Nephron (organoid): ENCODE results near the gene TREH.
A peak's percentile ranks its signal among the peaks of the same experiment; 100 is the strongest.

Source experiments
- H3K27ac Mint-ChIP-seq, 3 experiments: 2 replicates each; pipeline ENCODE4 v1.8.0; 2020; ENCODE audit warnings: mixed read lengths in 3 of 3, mild to moderate bottlenecking in 2 of 3, moderate library complexity in 1 of 3
- H3K27me3 Mint-ChIP-seq: 2 replicates; pipeline ENCODE4 v1.8.0; 2021; ENCODE audit warnings: low read depth, mild to moderate bottlenecking, moderate library complexity, mixed read lengths
- H3K36me3 Mint-ChIP-seq: 2 replicates; pipeline ENCODE4 v1.8.0; 2020; ENCODE audit warnings: low read depth, mixed read lengths
- H3K4me1 Mint-ChIP-seq: 2 replicates; pipeline ENCODE4 v1.8.0; 2020; ENCODE audit warnings: mixed read lengths
- H3K4me3 Mint-ChIP-seq, 3 experiments: 2 replicates each; pipeline ENCODE4 v1.8.0; 2020; ENCODE audit warnings: mild to moderate bottlenecking in 3 of 3, mixed read lengths in 3 of 3, moderate library complexity in 2 of 3
- H3K9me3 Mint-ChIP-seq: 2 replicates; pipeline ENCODE4 v1.8.0; 2020; ENCODE audit warnings: mixed read lengths
- TF ChIP-seq, protein P1 (sequence below), 3 experiments: fragments of 200-600 bp; sonication (generic); IDR thresholded peaks; one replicate each; pipeline ENCODE4 v1.5.0; 2021; ENCODE audit warnings: antibody characterized with exemption in 3 of 3; ENCODE audit not compliant: unreplicated experiment in 3 of 3

TREH gene

DNA sequence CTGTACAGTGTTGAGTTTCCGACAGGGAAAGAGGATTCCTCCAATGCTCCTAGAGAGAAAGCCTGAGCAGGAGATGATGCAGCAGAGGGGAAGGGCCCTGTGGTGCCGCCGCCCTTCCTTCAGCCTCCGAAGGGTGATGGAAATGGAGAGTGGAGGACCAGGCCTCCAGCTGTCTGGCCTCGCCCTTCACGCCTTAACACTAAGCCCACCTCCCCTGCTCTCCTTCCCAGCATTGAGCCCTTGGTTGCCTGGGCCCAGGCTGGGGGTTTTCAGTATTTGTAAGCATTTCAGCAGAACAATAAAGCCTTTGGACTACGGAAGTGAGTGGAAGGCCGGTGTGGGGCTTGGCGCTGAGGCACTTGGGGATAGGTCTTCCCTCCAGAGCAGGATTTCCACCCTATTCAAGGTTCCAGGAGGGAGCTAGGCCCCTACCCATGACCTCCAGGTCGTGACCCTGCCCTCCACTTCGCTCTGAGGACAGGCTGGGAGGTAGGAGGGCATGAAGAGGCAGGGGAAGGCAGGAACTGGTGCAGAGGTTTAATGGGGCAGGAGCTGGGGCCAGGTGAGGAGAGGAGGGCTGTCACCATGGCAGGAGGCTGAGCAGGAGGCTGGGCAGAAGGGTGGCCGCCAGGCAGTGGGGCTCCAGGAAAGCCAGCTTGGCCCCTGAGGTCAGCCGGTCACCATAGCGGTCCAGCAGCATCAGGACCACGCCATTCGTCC lies 21.6 kb downstream of the TREH start:
- TF ChIP-seq, protein P1, sequence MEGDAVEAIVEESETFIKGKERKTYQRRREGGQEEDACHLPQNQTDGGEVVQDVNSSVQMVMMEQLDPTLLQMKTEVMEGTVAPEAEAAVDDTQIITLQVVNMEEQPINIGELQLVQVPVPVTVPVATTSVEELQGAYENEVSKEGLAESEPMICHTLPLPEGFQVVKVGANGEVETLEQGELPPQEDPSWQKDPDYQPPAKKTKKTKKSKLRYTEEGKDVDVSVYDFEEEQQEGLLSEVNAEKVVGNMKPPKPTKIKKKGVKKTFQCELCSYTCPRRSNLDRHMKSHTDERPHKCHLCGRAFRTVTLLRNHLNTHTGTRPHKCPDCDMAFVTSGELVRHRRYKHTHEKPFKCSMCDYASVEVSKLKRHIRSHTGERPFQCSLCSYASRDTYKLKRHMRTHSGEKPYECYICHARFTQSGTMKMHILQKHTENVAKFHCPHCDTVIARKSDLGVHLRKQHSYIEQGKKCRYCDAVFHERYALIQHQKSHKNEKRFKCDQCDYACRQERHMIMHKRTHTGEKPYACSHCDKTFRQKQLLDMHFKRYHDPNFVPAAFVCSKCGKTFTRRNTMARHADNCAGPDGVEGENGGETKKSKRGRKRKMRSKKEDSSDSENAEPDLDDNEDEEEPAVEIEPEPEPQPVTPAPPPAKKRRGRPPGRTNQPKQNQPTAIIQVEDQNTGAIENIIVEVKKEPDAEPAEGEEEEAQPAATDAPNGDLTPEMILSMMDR (IDR thresholded peaks at IDR 0.05; ENCODE audit: unreplicated experiment in 3 of 3): no peak
- peaks cover 4% of the 10 kb centered on the region for H3K27me3 Mint-ChIP-seq
- peak overlapping the region in 2 of 3 experiments; percentile 7 to 68 for H3K27ac Mint-ChIP-seq
- peaks cover 35% of the 10 kb centered on the region for H3K36me3 Mint-ChIP-seq
- H3K4me3 Mint-ChIP-seq: no peak overlapping the region
- H3K9me3 Mint-ChIP-seq: no peaks in the 10 kb centered on the region
- H3K4me1 Mint-ChIP-seq: peaks cover 5% of the 10 kb centered on the region

DNA sequence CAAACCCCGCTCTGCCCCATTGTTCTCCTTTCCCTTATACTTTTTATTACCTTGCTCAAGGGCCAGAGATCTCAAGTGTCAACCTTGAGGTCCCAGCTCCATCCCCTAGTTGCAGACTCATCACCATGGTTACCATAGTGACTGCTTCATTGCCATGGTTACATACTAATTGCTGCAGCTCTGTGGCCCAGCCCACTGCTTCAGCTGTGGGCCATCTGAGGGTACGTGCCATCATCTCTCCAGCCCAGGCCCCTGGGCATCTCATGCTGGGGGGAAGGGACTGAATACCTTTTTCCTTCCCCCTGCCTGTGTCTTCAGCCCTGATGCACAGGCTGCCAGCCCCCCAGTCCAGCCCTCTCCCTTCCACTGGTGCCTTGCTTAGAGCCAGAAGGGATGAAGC lies 22.2 kb downstream of the TREH start:
- peaks cover 4% of the 10 kb centered on the region for H3K27me3 Mint-ChIP-seq
- peaks cover 41% of the 10 kb centered on the region for H3K36me3 Mint-ChIP-seq
- H3K27ac Mint-ChIP-seq: peak overlapping the region; percentile 7 to 68 (median 30)
- H3K4me3 Mint-ChIP-seq: no peak overlapping the region
- peaks cover 5% of the 10 kb centered on the region for H3K4me1 Mint-ChIP-seq
- H3K9me3 Mint-ChIP-seq: no peaks in the 10 kb centered on the region
- TF ChIP-seq, protein P1 (IDR thresholded peaks at IDR 0.05; ENCODE audit: unreplicated experiment in 3 of 3): no peak

DNA sequence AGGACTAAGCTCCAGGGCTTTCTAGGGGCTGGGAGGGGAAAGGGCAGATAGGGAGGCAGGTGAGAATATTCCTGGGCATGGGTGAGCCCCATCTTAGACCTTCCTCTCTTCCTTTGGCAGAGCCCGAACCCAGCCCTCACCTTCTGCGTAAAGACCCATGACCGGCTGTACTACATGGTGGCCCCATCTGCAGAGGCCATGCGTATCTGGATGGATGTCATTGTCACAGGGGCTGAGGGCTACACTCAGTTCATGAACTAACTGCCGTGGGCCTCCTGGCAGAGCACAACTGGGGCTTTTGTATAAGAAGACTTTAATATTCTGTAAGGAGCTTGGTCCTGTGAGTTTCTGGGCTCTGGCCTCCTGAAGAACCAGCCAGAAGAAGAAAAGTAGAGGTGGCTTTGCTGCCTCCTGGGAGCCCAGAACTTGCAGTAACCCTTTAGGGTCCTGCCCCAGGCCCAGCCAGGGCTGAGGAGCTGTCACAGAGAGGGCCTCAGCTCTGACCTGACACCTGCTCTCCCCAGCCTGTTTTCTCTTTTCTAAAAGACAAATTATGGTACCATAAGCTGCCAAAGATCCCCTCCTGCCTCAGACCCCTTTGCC lies 22.8 kb downstream of the TREH start:
- Mint-ChIP-seq H3K27me3 (peaks cover 4% of the 10 kb centered on the region), H3K27ac (no peak overlapping the region), H3K9me3 (no peaks in the 10 kb centered on the region), H3K4me1 (peaks cover 5% of the 10 kb centered on the region), H3K4me3 (no peak overlapping the region), H3K36me3 (peaks cover 47% of the 10 kb centered on the region)
- TF ChIP-seq, protein P1 (IDR thresholded peaks at IDR 0.05; ENCODE audit: unreplicated experiment in 3 of 3): no peak

DNA sequence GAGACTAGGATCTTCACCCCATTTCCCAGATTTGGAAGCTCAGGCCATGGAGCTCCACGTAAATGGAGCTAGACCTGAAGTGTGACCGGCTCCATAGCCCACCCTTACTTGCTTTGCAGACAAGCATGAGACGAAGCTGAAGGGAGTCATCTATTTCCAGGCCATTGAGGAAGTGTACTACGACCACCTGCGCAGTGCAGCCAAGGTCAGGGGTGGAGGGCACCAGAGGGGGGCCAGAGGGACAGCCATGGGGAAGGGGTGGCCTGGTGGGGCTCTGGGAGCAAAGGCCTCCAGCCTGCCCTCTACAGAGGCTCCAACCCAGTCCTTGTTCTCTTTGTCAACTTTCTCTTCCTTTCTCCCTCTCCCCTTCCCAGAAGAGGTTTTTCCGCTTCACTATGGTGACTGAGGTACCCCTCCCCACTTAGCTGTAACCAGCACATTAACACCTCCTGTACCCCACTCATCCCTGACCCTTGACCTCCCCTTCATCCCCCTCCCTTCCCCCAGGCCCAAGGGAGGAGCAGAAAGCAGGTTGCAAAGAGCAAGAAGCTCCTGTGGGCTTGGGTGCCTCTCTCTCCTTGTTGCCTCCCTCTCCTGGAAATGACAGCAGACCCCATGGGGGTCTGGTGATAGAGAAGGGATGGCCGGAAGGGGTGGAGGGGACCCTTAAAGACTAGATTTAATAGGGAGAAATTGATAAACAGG lies 23.8 kb downstream of the TREH start:
- Mint-ChIP-seq H3K27me3 (peaks cover 4% of the 10 kb centered on the region), H3K36me3 (peaks cover 53% of the 10 kb centered on the region), H3K4me3 (no peak overlapping the region), H3K9me3 (no peaks in the 10 kb centered on the region), H3K4me1 (peaks cover 5% of the 10 kb centered on the region), H3K27ac (no peak overlapping the region)
- TF ChIP-seq, protein P1 (IDR thresholded peaks at IDR 0.05; ENCODE audit: unreplicated experiment in 3 of 3): no peak

DNA sequence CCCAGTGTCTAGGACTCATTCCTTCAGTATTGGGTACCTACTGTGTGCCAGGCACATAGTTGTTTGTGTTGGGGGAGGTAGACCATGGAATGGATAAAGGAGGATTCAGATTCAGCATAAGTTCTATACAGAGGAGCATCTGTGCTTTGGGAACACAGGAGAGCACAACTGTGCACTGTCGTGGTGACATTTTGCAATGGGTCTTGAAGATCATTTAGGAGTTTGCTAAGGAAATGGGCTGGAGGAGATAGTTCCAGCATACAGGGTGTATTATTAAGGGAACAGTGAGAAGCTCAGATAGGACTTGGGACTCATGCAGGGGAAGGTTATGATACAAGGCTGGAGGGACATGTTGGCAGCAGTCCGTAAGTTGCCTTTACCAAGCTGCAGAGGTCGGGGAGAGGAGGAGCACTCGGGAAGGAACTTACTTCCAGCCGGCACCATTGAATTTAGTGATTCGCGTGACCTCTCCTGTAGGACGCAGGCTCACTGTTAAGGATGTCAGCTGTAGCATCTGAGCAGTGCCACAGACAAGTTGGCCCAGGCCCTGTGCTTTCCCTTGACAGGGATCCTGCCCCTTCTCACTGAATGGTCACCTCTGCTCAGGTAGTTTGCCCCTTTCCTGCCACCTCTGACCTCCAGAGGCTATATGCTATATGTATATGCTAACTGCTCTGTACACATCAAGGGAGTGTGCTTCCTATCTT lies 25.6 kb downstream of the TREH start:
- H3K36me3 Mint-ChIP-seq: peaks cover 69% of the 10 kb centered on the region
- H3K4me3 Mint-ChIP-seq: no peak overlapping the region
- H3K27ac Mint-ChIP-seq: peak overlapping the region in 1 of 3 experiments; percentile 11
- H3K4me1 Mint-ChIP-seq: peaks cover 5% of the 10 kb centered on the region
- H3K27me3 Mint-ChIP-seq: no peaks in the 10 kb centered on the region
- H3K9me3 Mint-ChIP-seq: no peaks in the 10 kb centered on the region
- TF ChIP-seq, protein P1 (IDR thresholded peaks at IDR 0.05; ENCODE audit: unreplicated experiment in 3 of 3): no peak
